ENCODE data around the gene TMEM243.
"Not testable (repeated sequence)": the region's sequence is repeated elsewhere in the genome, so short reads cannot be mapped to it uniquely, and the experiment has no call there.

Gene TMEM243

GRCh38 chr7:87219545-87220025, at the start of gene TMEM243:
Gene TMEM243, minus strand, starts transcription at chr7:87219732. Its CDS starts 229 bp downstream, at chr7:87219503.
- no peak for FAIRE-seq

- no peak for FAIRE-seq
Observed at GRCh38 chr7:87267239-87267900, 47.8 kb upstream of the TMEM243 start.

- no peak for FAIRE-seq
Observed at GRCh38 chr7:87263537-87263936, 44.0 kb upstream of the TMEM243 start.

- FAIRE-seq, result no peak
Observed at GRCh38 chr7:87253589-87254087, 34.1 kb upstream of the TMEM243 start.

- not testable (repeated sequence) for FAIRE-seq
Observed at GRCh38 chr7:87245671-87246070, 26.1 kb upstream of the TMEM243 start.

- not testable (repeated sequence) for FAIRE-seq
Observed at GRCh38 chr7:87238464-87239051, 19.0 kb upstream of the TMEM243 start.

- FAIRE-seq, result no peak
Observed at GRCh38 chr7:87234949-87235348, 15.4 kb upstream of the TMEM243 start.

- no peak for FAIRE-seq
Observed at GRCh38 chr7:87231711-87232110, 12.2 kb upstream of the TMEM243 start.

GRCh38 chr7:87231258-87231657, 11.7 kb upstream of the TMEM243 start:
- no peak for FAIRE-seq

- FAIRE-seq, result no peak
Observed at GRCh38 chr7:87226495-87226894, 7.0 kb upstream of the TMEM243 start.

- FAIRE-seq, result no peak
Observed at GRCh38 chr7:87225696-87226095, 6.2 kb upstream of the TMEM243 start.

- FAIRE-seq, result no peak
Observed at GRCh38 chr7:87223666-87224065, 4.1 kb upstream of the TMEM243 start.

- FAIRE-seq, result no peak
Observed at GRCh38 chr7:87220734-87221215, 1.2 kb upstream of the TMEM243 start.

- no peak for FAIRE-seq
Observed at GRCh38 chr7:87220026-87220733, 648 bp upstream of the TMEM243 start.

GRCh38 chr7:87218796-87219544, 562 bp downstream of the TMEM243 start:
- no peak for FAIRE-seq

- no peak for FAIRE-seq
Observed at GRCh38 chr7:87217983-87218653, 1.4 kb downstream of the TMEM243 start.

GRCh38 chr7:87216701-87217508, 2.6 kb downstream of the TMEM243 start:
- FAIRE-seq, result no peak

- FAIRE-seq, result no peak
Observed at GRCh38 chr7:87215046-87215445, 4.5 kb downstream of the TMEM243 start.

- no peak for FAIRE-seq
Observed at GRCh38 chr7:87213811-87214210, 5.7 kb downstream of the TMEM243 start.

GRCh38 chr7:87213252-87213651, 6.3 kb downstream of the TMEM243 start:
- FAIRE-seq, result no peak

GRCh38 chr7:87212498-87212897, 7.0 kb downstream of the TMEM243 start:
- no peak for FAIRE-seq

All from G401.6 (cell line).